GM12891 (cell line): ENCODE data around the gene EBF4.

Experiments
- DNase-seq: peaks from one replicate; pipeline ENCODE4 v3.0.0; 2011; ENCODE audit warnings: low spot score; ENCODE audit not compliant: insufficient read length
- FAIRE-seq: peaks from 2 replicates; lab custom pipeline; 2011; peaks lifted over from hg19 to GRCh38; lab: Jason Lieb, UNC
- PAX5 ChIP-seq: IDR thresholded peaks from 2 replicates; pipeline ENCODE4 v1.6.1; 2011; ENCODE audit warnings: low read length, moderate library complexity, mild to moderate bottlenecking; ENCODE audit not compliant: insufficient read depth, severe bottlenecking
- POLR2A ChIP-seq: IDR thresholded peaks from 2 replicates; pipeline ENCODE4 v1.6.1; 2011; ENCODE audit warnings: low read depth, low read length, control low read depth
- POLR2AphosphoS5 ChIP-seq: IDR thresholded peaks from 2 replicates; pipeline ENCODE4 v1.6.1; 2011; ENCODE audit warnings: low read depth, low read length, control low read depth
- POU2F2 ChIP-seq: IDR thresholded peaks from 2 replicates; pipeline ENCODE4 v1.6.1; 2011; ENCODE audit warnings: low read depth, mild to moderate bottlenecking, control low read depth, low read length, moderate library complexity
- SPI1 ChIP-seq: IDR thresholded peaks from 2 replicates; pipeline ENCODE4 v1.6.1; 2011; ENCODE audit warnings: low read depth, low read length, control low read depth
- TAF1 ChIP-seq: IDR thresholded peaks from 2 replicates; pipeline ENCODE4 v1.6.1; 2011; ENCODE audit warnings: low read depth, low read length, control low read depth

Gene EBF4

DNA sequence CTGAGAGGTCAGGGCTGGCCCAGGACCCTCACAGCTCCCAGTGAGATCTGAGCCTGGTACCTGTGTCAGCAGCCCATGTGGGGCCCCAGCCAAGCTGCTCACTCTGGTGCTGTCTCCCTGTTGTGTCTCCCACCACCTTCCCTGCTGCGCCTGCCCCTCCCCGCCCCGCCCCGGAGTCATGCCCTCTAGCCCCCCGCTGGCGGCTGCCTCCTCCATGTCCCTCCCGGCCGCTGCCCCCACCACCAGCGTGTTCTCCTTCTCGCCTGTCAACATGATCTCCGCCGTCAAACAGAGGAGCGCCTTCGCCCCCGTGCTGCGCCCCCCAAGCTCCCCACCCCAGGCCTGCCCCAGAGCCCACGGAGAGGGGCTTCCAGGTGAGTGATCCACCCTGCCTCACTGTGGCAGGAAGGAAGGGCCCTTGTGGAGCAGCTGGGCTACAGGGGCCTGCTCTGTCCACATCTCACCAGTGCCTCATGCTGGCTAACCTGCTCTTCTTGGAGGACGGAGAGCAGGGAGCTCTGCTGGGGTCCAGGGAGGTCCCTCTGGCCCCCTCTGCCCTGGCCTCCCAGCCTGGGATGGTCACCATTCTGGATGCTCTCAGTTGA, 63.0 kb downstream of the EBF4 start:
- no peak for FAIRE-seq
- DNase-seq: no peak
- TF ChIP-seq SPI1 (no peak), POLR2AphosphoS5 (no peak), POU2F2 (no peak), POLR2A (no peak), PAX5 (no peak), TAF1 (no peak)

DNA sequence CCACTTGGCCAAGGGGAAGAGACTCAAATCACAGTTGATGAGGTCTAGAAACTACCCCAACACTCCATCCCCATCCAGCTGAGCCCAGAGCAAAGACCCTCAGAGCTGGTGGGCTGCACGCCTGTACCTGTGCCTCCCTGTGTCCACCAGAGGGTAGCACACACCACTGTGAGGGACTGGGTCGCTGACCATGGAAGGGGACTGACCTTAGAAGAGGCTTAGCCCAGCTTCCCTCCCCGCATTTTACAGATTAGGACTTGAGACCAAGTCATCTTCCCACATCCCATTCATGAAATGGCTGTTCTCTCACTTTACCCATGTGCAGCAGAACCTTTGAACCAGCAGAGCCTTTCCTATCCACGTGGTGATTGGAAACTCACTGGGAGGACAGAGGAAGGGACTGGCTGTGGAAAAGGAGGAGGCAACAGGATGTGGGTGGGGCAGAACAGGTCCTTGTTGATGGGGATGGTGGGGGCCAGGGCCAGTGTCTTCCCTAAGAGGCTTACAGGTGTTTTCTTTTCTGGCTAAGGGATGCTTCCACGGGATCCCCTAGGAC, 63.6 kb downstream of the EBF4 start:
- TF ChIP-seq TAF1: no peak
- TF ChIP-seq POLR2AphosphoS5: no peak
- no peak for TF ChIP-seq POLR2A
- no peak for TF ChIP-seq PAX5
- no peak for TF ChIP-seq SPI1
- TF ChIP-seq POU2F2: no peak
- FAIRE-seq (no peak), DNase-seq (no peak)

DNA sequence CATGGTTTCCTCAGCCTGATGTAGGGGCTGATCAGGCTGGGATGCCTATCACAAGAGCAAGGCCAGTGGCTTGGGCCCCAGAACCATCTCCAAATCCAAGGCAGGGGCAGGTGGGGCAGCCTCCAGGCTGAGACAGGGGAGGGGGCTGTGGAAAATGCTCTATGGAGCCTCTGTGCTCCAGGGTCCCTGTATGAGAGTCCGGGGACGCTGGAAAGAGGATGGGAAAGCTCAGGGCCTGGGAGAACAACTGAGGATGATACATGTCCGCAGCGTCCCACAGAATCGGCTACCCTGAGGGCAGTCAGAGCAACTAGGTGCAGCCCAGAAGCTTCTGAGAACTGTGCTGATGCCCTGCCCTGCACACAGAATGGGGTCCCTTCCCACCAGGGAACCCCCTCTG, 64.4 kb downstream of the EBF4 start:
- DNase-seq (no peak), FAIRE-seq (no peak)
- no peak for TF ChIP-seq POLR2A
- TF ChIP-seq TAF1: no peak

DNA sequence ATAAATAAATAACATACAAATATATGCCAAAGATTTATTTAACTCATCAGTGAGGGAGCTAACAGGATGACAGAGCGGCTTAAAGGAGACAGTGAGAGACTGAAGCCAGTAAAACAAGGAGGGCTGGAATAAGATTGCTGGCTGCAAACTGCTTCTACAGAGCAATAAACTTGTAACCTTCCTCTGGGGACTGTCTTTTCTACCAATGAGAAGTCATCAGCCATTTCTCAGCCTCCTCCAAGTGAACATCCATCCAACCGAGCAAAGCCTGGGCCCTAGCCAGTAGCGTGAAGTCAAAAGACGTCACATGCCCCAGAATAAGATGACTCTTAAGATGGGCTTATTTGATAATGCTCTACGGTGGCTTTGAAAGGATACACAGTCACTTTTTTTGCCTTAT, 65.4 kb downstream of the EBF4 start:
- FAIRE-seq: no peak
- TF ChIP-seq PAX5 (no peak), SPI1 (no peak), TAF1 (no peak), POLR2AphosphoS5 (no peak), POU2F2 (no peak), POLR2A (no peak)
- no peak for DNase-seq

DNA sequence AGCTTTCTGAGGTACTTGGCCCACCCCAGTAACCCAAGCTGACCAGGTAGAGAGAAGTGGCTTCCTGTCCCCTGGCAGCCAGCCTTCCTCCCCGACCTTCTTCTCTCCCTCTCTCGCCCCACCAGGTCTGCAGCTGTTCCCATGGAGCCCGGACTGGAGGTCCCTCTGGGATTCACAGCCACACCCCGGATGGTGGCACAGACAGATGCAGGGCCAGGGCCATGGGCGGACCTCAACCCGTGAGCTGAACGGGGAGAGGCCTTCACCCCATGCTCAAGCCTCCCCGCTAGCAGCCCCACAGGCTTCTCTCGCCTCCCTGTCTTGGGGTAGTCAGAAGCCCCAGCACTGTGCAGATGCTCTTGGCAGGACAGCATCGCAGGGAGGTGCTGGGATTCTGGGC, 66.6 kb downstream of the EBF4 start:
- no peak for DNase-seq
- no peak for FAIRE-seq
- no peak for TF ChIP-seq SPI1
- TF ChIP-seq POLR2AphosphoS5: no peak
- no peak for TF ChIP-seq PAX5
- no peak for TF ChIP-seq POLR2A
- no peak for TF ChIP-seq TAF1
- no peak for TF ChIP-seq POU2F2

DNA sequence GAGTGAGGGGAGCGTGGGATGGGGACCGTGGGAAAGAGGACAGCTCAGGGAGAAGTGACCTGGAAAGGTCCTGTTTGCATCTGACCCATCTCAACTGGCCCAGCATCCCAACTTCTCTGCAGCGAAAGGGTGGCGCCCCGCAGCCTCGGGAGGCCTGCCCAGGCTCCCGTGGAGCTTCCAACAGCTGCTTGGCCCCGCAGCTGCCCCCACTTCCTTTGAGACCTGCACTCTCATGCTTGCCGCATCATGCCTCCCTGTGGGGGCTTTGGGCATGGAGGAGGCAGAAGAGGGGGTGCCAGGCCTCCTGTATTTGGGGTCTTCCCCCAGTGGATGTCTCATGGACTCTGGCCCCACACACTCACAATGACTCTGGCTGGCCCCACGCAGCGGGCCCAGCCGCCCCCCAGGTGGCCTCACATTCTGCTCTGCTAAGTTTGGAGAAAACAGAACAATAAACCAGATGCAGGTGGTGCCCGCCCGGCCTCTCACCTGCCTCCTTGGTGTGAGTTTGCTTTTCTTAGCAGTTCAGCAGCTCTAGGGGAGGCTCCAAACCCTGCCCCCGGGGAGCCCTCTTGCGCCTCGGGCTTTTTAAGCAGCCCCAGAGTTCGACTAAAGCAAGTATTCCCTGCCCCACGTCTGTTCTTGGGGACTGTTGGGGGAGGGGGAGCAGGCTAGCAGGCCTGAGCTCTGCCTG, 67.2 kb downstream of the EBF4 start:
- DNase-seq (no peak), FAIRE-seq (no peak)
- TF ChIP-seq TAF1 (no peak), SPI1 (no peak), PAX5 (no peak), POU2F2 (no peak)

DNA sequence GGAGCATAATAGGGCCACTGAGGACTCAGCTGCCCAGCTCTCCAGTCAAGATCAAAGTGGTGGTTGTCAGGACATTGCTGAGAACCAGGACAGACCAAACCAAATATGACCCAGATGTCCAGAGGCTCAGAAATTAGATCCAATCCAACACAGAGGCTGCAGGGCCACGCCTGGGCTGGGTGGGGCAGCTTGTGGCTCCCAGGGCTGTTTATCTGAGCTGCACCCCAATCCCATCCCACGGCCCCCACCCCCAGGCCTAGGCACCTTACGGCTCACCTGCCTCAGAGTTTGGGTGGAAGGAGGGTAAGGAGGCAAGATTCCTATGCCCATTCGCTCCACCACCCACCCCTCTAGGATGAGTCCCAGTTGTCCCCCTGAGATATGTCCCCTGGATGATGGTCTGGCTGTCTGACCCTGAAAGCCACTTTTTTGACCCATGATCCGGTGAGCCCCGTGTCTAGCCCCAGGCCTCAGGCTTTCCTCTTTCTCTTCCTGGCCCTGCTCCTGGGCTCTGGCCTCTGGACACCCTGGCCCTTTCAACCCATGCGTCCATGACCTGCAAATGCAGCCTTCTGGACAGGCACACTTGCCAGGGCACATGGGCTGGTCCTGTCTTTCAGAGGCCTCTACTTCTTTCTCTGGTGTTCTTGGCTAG, 67.8 kb downstream of the EBF4 start:
- no peak for TF ChIP-seq TAF1
- no peak for DNase-seq
- FAIRE-seq: no peak

DNA sequence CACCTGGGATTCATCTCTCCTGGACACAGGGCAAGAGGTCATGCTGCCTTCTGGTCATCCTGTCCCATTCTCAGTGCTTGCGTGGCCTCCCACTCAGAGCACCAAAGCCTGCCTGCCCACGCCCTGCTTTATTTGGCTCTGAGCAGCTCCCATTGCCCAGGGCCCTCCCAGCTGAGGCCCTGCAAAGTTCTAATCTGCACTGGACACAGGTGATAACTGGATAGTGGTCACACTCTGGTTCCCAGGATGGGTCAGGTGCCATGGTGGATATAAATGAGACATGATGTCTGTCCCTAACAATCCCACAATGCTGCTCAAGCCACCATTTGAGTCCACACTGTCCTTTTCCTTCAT, 68.3 kb downstream of the EBF4 start:
- TF ChIP-seq POU2F2: no peak
- no peak for TF ChIP-seq POLR2A
- TF ChIP-seq SPI1: no peak
- TF ChIP-seq POLR2AphosphoS5: no peak
- TF ChIP-seq TAF1: no peak
- TF ChIP-seq PAX5: no peak
- DNase-seq (no peak), FAIRE-seq (no peak)

DNA sequence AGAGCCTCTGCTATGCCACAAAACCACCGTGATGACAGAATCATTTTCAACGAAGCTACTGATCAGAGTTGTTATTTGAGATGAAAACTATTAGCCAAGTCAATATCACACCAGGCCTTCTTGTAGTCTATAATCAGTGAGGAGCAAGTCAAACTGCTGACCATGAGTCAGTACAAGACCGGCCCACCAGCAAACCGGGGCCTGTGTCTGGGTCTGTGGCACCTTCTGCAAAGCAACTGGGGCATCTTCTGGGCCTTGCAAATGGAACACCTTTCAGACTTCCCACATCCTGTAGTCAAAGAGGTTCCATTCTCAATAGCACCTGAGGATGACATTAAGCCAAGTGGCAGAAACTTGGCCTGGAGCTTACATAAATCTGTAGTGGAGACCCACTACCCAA, 69.3 kb downstream of the EBF4 start:
- DNase-seq (no peak), FAIRE-seq (no peak)
- no peak for TF ChIP-seq POU2F2
- no peak for TF ChIP-seq TAF1
- TF ChIP-seq SPI1: no peak
